ENCODE data around the gene LSG1. TPM values are rescaled to one million over a fixed set of nuclear protein-coding genes. Genes with fewer than 3 reads are reported as not detected.
"Not testable (repeated sequence)": the region's sequence is repeated elsewhere in the genome, so short reads cannot be mapped to it uniquely, and the experiment has no call there.

LSG1 gene
- polyA plus RNA-seq, 1 experiment, result 23.9 TPM

DNA sequence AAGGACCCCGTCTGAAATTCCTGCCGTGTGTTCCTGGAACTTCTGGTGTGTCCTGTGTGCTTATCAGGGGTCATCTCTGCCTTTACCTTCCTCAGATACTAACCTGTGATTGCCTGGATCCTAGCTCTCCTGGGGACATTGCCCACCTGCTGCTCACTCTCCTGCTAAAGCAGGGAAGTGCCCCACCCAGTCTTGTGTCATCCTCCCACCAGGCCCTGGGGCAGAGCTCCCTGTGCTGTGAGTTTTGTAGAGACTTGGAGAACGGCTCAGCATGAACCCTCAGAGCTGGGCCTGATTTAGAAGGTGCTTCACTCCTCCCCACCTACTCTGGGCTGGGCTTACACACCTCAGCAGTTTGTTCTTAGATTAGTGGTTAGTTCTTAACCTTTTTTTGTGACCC is 34.9 kb downstream of the LSG1 start:
- TF ChIP-seq, protein P1, sequence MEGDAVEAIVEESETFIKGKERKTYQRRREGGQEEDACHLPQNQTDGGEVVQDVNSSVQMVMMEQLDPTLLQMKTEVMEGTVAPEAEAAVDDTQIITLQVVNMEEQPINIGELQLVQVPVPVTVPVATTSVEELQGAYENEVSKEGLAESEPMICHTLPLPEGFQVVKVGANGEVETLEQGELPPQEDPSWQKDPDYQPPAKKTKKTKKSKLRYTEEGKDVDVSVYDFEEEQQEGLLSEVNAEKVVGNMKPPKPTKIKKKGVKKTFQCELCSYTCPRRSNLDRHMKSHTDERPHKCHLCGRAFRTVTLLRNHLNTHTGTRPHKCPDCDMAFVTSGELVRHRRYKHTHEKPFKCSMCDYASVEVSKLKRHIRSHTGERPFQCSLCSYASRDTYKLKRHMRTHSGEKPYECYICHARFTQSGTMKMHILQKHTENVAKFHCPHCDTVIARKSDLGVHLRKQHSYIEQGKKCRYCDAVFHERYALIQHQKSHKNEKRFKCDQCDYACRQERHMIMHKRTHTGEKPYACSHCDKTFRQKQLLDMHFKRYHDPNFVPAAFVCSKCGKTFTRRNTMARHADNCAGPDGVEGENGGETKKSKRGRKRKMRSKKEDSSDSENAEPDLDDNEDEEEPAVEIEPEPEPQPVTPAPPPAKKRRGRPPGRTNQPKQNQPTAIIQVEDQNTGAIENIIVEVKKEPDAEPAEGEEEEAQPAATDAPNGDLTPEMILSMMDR (IDR thresholded peaks at IDR 0.05; ENCODE audit: insufficient read depth, low read depth, low read length), result no peak
- no peak for DNase-seq (ENCODE audit: low read depth)
- peaks cover 2% of the 10 kb centered on the region for H3K36me3 ChIP-seq (ENCODE audit: control insufficient read depth, insufficient read depth, low read length)
- ChIA-PET CTCF (interaction anchor here (1.2 to 2.1 kb wide), 2 partner anchors 35 to 304 kb away, joined by 3 to 9 read pairs; partner anchors contain the start of gene LSG1), POLR2A (no interaction called here)
- H3K27me3 ChIP-seq (ENCODE audit: control insufficient read depth, insufficient read depth, low read length), result no peaks in the 10 kb centered on the region
- no peak overlapping the region for H3K4me3 ChIP-seq (ENCODE audit: low read depth, low read length)

- POLR2A ChIA-PET, result no interaction called here
- Histone ChIP-seq H3K27me3 (ENCODE audit: control insufficient read depth, insufficient read depth, low read length) (no peaks in the 10 kb centered on the region), H3K36me3 (ENCODE audit: control insufficient read depth, insufficient read depth, low read length) (peaks cover 1% of the 10 kb centered on the region; the same call in 1 of the 2 replicates), H3K4me3 (ENCODE audit: low read depth, low read length) (peak within 1 kb of the TSS; percentile 80)
- TF ChIP-seq, protein P1 (IDR thresholded peaks at IDR 0.05; ENCODE audit: insufficient read depth, low read depth, low read length), result peak; percentile 30; the same call in 1 of the 2 replicates
- peak; percentile 24 for DNase-seq (ENCODE audit: low read depth)
- CTCF ChIA-PET, result interaction anchor here (0.6 to 1.9 kb wide), 9 partner anchors 9 to 283 kb away, joined by 3 to 10 read pairs (median 4); no protein-coding TSS in a partner anchor
Observed at GRCh38 chr3:194633349-194634004, 38.5 kb downstream of the LSG1 start, which contains the start of gene TMEM44. Gene TMEM44 (minus strand): TSS chr3:194633419. CDS start chr3:194633215, 204 bp downstream.

GRCh38 chr3:194632809-194633348 is 39.1 kb downstream of the LSG1 start:
- Histone ChIP-seq H3K36me3 (ENCODE audit: control insufficient read depth, insufficient read depth, low read length) (peaks cover 5% of the 10 kb centered on the region), H3K27me3 (ENCODE audit: control insufficient read depth, insufficient read depth, low read length) (no peaks in the 10 kb centered on the region), H3K4me3 (ENCODE audit: low read depth, low read length) (peak overlapping the region; percentile 80)
- TF ChIP-seq, protein P1 (IDR thresholded peaks at IDR 0.05; ENCODE audit: insufficient read depth, low read depth, low read length), result no peak
- no peak for DNase-seq (ENCODE audit: low read depth)
- CTCF ChIA-PET, result interaction anchor here (0.8 to 1.9 kb wide), 7 partner anchors 9 to 203 kb away, joined by 3 to 10 read pairs (median 4); no protein-coding TSS in a partner anchor
- POLR2A ChIA-PET, result no interaction called here

GRCh38 chr3:194632226-194632808 is 39.7 kb downstream of the LSG1 start:
- CTCF ChIA-PET, result interaction anchor here (0.8 to 1.9 kb wide), 3 partner anchors 13 to 170 kb away, joined by 3 to 5 read pairs (median 4); no protein-coding TSS in a partner anchor
- POLR2A ChIA-PET, result no interaction called here
- Histone ChIP-seq H3K4me3 (ENCODE audit: low read depth, low read length) (peak overlapping the region; percentile 80), H3K27me3 (ENCODE audit: control insufficient read depth, insufficient read depth, low read length) (no peaks in the 10 kb centered on the region), H3K36me3 (ENCODE audit: control insufficient read depth, insufficient read depth, low read length) (peaks cover 5% of the 10 kb centered on the region)
- DNase-seq (ENCODE audit: low read depth), result no peak
- TF ChIP-seq, protein P1 (IDR thresholded peaks at IDR 0.05; ENCODE audit: insufficient read depth, low read depth, low read length), result no peak

GRCh38 chr3:194631696-194632095 is 40.3 kb downstream of the LSG1 start:
- POLR2A ChIA-PET, result no interaction called here
- Histone ChIP-seq H3K36me3 (ENCODE audit: control insufficient read depth, insufficient read depth, low read length) (peaks cover 8% of the 10 kb centered on the region), H3K4me3 (ENCODE audit: low read depth, low read length) (no peak overlapping the region), H3K27me3 (ENCODE audit: control insufficient read depth, insufficient read depth, low read length) (no peaks in the 10 kb centered on the region)
- TF ChIP-seq, protein P1 (IDR thresholded peaks at IDR 0.05; ENCODE audit: insufficient read depth, low read depth, low read length), result no peak
- no peak for DNase-seq (ENCODE audit: low read depth)
- CTCF ChIA-PET, result interaction anchor here (1.9 kb wide), 1 partner anchor 17 kb away, joined by 4 read pairs; no protein-coding TSS in a partner anchor

- peaks cover 13% of the 10 kb centered on the region for H3K36me3 ChIP-seq (ENCODE audit: control insufficient read depth, insufficient read depth, low read length)
- DNase-seq (ENCODE audit: low read depth); POLR2A ChIA-PET; H3K4me3 ChIP-seq (ENCODE audit: low read depth, low read length); CTCF ChIA-PET; H3K27me3 ChIP-seq (ENCODE audit: control insufficient read depth, insufficient read depth, low read length): not testable (repeated sequence)
Observed at GRCh38 chr3:194630681-194631080, 41.3 kb downstream of the LSG1 start.

Data from BJ (cell line).